SK-N-SH treated with all-trans-retinoic acid at 6 μM for 48 hours (cell line): ENCODE data around the gene IGF1R.
"Not testable (repeated sequence)": the region's sequence is repeated elsewhere in the genome, so short reads cannot be mapped to it uniquely, and the experiment has no call there.

Experiments used
- ATAC-seq: fragments of 200-7000 bp; cut with Tn5 transposase; 3 replicates; pipeline ENCODE4 v1.9.1; 2020; ENCODE audit warnings: mild to moderate bottlenecking, moderate library complexity
- ARNTL ChIP-seq: fragments of 450-650 bp; formaldehyde crosslinking; IDR thresholded peaks from 2 replicates; pipeline ENCODE4 v1.5.0; 2020; ENCODE audit warnings: low read depth, mild to moderate bottlenecking, moderate library complexity, borderline replicate concordance
- BACH2 ChIP-seq: fragments of 250-450 bp; sonication (Bioruptor Pico); IDR thresholded peaks from 2 replicates; pipeline ENCODE4 v1.9.0; 2021; ENCODE audit warnings: mild to moderate bottlenecking, borderline replicate concordance
- CSDC2 ChIP-seq: fragments of 250-450 bp; sonication (Bioruptor Pico); IDR thresholded peaks from 2 replicates; pipeline ENCODE4 v1.5.0; 2020; ENCODE audit warnings: mild to moderate bottlenecking, moderate library complexity
- GLIS3 ChIP-seq: fragments of 250-450 bp; sonication (Bioruptor Pico); IDR thresholded peaks from 2 replicates; pipeline ENCODE4 v1.5.0; 2020; ENCODE audit warnings: mild to moderate bottlenecking, moderate library complexity
- OSR1 ChIP-seq: fragments of 250-450 bp; sonication (Bioruptor Pico); IDR thresholded peaks from 2 replicates; pipeline ENCODE4 v1.8.0; 2022; ENCODE audit warnings: moderate library complexity, mild to moderate bottlenecking, inconsistent platforms
- RARB ChIP-seq: fragments of 250-450 bp; sonication (Bioruptor Pico); IDR thresholded peaks from 2 replicates; pipeline ENCODE4 v1.8.0; 2021; ENCODE audit warnings: mild to moderate bottlenecking, moderate library complexity
- TCF4 ChIP-seq: fragments of 250-450 bp; sonication (Bioruptor Pico); IDR thresholded peaks from 2 replicates; pipeline ENCODE4 v1.8.0; 2021; ENCODE audit warnings: mild to moderate bottlenecking, moderate library complexity, borderline replicate concordance
- TOX ChIP-seq: fragments of 250-450 bp; sonication (Bioruptor Pico); IDR thresholded peaks from 2 replicates; pipeline ENCODE4 v1.8.0; 2021; ENCODE audit warnings: mild to moderate bottlenecking, moderate library complexity, borderline replicate concordance
- ZC3H10 ChIP-seq: fragments of 250-450 bp; sonication (Bioruptor Pico); IDR thresholded peaks from 2 replicates; pipeline ENCODE4 v1.5.1; 2021; ENCODE audit warnings: mild to moderate bottlenecking, moderate library complexity
- ZFP3 ChIP-seq: fragments of 250-450 bp; sonication (Bioruptor Pico); IDR thresholded peaks from 2 replicates; pipeline ENCODE4 v1.5.0; 2020; ENCODE audit warnings: mild to moderate bottlenecking, moderate library complexity
- ZNF565 ChIP-seq: fragments of 450-650 bp; formaldehyde crosslinking; conservative IDR thresholded peaks from 2 replicates; pipeline ENCODE4 v1.5.0; 2020; ENCODE audit warnings: low read depth, mild to moderate bottlenecking, moderate library complexity
- ZNF70 ChIP-seq: fragments of 450-650 bp; formaldehyde crosslinking; IDR thresholded peaks from 2 replicates; pipeline ENCODE4 v1.5.0; 2020; ENCODE audit warnings: mild to moderate bottlenecking, moderate library complexity
- ZNF8 ChIP-seq: fragments of 450-650 bp; formaldehyde crosslinking; IDR thresholded peaks from 2 replicates; pipeline ENCODE4 v1.5.0; 2020; ENCODE audit warnings: mild to moderate bottlenecking, moderate library complexity
- TF ChIP-seq, protein P1 (sequence below): fragments of 250-450 bp; sonication (Bioruptor Pico); IDR thresholded peaks from 2 replicates; pipeline ENCODE4 v1.5.1; 2021; ENCODE audit warnings: mild to moderate bottlenecking, moderate library complexity
- TF ChIP-seq, protein P2 (sequence below): fragments of 250-450 bp; sonication (Bioruptor Pico); IDR thresholded peaks from 2 replicates; pipeline ENCODE4 v1.8.0; 2020; ENCODE audit warnings: mild to moderate bottlenecking, moderate library complexity, borderline replicate concordance
- TF ChIP-seq, protein P3 (sequence below): fragments of 250-450 bp; sonication (Bioruptor Pico); IDR thresholded peaks from 2 replicates; pipeline ENCODE4 v1.8.0; 2021; ENCODE audit warnings: low read depth, mild to moderate bottlenecking, moderate library complexity, borderline replicate concordance
- TF ChIP-seq, protein P4 (sequence below): fragments of 250-450 bp; sonication (Bioruptor Pico); IDR thresholded peaks from 2 replicates; pipeline ENCODE4 v1.5.1; 2020; ENCODE audit warnings: low read depth, mild to moderate bottlenecking, moderate library complexity

Gene IGF1R

DNA sequence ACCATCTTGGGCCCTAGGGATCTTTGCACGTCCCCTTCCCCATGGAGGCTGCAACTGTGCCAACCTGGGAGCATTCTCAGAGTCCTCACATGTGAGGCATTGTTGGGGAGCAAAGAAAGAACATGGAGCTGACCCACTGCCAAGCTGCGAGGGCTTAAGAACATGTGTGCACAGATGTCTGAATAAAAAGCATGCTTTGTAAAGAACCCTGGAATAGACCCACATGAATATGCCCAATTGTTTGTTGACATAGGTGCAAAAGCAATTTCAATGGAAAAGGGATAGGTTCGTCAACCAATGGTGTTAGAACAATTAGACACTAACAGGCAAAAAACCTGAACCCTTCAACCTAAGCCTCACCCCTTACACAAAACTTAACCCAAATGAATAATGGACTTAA is 349.9 kb downstream of the IGF1R start:
- ATAC-seq: no peak
- TF ChIP-seq, protein P1, sequence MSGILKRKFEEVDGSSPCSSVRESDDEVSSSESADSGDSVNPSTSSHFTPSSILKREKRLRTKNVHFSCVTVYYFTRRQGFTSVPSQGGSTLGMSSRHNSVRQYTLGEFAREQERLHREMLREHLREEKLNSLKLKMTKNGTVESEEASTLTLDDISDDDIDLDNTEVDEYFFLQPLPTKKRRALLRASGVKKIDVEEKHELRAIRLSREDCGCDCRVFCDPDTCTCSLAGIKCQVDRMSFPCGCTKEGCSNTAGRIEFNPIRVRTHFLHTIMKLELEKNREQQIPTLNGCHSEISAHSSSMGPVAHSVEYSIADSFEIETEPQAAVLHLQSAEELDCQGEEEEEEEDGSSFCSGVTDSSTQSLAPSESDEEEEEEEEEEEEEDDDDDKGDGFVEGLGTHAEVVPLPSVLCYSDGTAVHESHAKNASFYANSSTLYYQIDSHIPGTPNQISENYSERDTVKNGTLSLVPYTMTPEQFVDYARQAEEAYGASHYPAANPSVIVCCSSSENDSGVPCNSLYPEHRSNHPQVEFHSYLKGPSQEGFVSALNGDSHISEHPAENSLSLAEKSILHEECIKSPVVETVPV: no peak
- TF ChIP-seq ZFP3 (CRISPR knock-in tag) (no peak), TOX (CRISPR knock-in tag) (no peak), ARNTL (CRISPR knock-in tag) (no peak), ZNF70 (no peak), ZNF8 (CRISPR knock-in tag) (no peak), ZNF565 (CRISPR knock-in tag) (no peak), CSDC2 (CRISPR knock-in tag) (no peak), BACH2 (no peak), GLIS3 (CRISPR knock-in tag) (no peak), TCF4 (CRISPR knock-in tag) (no peak)
- TF ChIP-seq, protein P2, sequence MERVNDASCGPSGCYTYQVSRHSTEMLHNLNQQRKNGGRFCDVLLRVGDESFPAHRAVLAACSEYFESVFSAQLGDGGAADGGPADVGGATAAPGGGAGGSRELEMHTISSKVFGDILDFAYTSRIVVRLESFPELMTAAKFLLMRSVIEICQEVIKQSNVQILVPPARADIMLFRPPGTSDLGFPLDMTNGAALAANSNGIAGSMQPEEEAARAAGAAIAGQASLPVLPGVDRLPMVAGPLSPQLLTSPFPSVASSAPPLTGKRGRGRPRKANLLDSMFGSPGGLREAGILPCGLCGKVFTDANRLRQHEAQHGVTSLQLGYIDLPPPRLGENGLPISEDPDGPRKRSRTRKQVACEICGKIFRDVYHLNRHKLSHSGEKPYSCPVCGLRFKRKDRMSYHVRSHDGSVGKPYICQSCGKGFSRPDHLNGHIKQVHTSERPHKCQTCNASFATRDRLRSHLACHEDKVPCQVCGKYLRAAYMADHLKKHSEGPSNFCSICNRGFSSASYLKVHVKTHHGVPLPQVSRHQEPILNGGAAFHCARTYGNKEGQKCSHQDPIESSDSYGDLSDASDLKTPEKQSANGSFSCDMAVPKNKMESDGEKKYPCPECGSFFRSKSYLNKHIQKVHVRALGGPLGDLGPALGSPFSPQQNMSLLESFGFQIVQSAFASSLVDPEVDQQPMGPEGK: no peak
- TF ChIP-seq, protein P3, sequence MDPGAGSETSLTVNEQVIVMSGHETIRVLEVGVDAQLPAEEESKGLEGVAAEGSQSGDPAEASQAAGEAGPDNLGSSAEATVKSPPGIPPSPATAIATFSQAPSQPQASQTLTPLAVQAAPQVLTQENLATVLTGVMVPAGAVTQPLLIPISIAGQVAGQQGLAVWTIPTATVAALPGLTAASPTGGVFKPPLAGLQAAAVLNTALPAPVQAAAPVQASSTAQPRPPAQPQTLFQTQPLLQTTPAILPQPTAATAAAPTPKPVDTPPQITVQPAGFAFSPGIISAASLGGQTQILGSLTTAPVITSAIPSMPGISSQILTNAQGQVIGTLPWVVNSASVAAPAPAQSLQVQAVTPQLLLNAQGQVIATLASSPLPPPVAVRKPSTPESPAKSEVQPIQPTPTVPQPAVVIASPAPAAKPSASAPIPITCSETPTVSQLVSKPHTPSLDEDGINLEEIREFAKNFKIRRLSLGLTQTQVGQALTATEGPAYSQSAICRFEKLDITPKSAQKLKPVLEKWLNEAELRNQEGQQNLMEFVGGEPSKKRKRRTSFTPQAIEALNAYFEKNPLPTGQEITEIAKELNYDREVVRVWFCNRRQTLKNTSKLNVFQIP (CRISPR knock-in tag): no peak
- TF ChIP-seq, protein P4, sequence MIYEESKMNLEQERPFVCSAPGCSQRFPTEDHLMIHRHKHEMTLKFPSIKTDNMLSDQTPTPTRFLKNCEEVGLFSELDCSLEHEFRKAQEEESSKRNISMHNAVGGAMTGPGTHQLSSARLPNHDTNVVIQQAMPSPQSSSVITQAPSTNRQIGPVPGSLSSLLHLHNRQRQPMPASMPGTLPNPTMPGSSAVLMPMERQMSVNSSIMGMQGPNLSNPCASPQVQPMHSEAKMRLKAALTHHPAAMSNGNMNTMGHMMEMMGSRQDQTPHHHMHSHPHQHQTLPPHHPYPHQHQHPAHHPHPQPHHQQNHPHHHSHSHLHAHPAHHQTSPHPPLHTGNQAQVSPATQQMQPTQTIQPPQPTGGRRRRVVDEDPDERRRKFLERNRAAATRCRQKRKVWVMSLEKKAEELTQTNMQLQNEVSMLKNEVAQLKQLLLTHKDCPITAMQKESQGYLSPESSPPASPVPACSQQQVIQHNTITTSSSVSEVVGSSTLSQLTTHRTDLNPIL: no peak
- TF ChIP-seq, all 23 proteins: peak for 0

DNA sequence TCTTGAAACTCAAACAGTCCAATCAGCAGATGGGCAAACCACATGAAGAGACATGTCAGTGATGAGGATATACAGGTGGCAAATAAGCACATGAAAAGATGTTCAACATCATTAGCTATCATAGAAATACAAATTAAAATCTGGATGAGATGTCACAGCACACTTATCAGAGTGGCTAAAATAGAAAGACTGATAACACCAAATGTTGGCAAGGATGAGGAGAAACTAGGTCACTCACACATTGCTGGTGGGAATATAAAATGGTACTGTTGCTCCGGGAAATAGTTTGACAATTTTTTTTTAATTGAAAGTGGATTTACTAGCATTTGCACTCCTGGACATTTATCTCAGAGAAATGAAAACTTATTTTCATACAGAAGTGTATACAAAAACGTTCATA is 350.9 kb downstream of the IGF1R start:
- no peak for ATAC-seq
- TF ChIP-seq ZC3H10 (CRISPR knock-in tag): no peak
- TF ChIP-seq, protein P2: no peak
- TF ChIP-seq, protein P3 (CRISPR knock-in tag): no peak

DNA sequence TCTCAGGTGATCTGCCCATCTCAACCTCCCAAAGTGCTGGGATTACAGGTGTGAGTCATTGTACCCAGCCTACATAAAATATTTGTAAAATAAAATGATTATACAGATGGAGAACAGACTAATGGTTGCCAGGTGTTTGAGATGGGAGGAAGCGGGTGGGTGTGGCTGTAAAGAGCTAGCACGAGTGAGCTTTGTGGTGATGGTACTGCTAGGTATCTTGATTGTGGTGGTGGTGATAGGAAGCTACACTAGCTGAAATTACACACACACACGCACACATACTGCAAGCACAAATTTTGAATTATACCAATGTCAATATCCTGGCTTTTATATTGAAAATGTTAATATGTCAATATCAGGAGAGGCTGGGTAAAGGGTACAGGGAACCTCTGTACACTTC is 353.9 kb downstream of the IGF1R start:
- TF ChIP-seq RARB (no peak), ZNF8 (CRISPR knock-in tag) (no peak), ZNF70 (no peak), OSR1 (CRISPR knock-in tag) (no peak)
- TF ChIP-seq, protein P4: no peak
- TF ChIP-seq, protein P3 (CRISPR knock-in tag): no peak
- ATAC-seq: no peak

DNA sequence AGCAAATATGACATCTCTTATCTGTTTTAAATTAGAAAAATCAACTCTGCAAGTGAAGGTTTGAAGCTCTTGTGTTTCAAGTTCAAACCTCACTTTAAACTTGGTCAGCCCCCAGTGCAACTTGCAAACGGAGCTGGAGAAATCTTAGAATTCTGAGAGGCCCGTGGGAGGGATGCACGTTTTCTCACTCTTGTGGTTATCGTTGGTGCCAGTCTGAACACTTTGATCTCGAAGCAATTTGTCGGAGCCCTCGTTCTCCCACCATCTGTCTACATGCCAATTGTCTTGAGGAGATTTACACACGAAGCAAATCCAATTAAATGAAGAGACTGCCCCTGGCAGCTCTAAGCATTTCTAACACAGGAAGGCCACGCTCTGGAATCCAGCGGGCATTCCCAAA is 355.0 kb downstream of the IGF1R start:
- peak; percentile 70 for ATAC-seq

DNA sequence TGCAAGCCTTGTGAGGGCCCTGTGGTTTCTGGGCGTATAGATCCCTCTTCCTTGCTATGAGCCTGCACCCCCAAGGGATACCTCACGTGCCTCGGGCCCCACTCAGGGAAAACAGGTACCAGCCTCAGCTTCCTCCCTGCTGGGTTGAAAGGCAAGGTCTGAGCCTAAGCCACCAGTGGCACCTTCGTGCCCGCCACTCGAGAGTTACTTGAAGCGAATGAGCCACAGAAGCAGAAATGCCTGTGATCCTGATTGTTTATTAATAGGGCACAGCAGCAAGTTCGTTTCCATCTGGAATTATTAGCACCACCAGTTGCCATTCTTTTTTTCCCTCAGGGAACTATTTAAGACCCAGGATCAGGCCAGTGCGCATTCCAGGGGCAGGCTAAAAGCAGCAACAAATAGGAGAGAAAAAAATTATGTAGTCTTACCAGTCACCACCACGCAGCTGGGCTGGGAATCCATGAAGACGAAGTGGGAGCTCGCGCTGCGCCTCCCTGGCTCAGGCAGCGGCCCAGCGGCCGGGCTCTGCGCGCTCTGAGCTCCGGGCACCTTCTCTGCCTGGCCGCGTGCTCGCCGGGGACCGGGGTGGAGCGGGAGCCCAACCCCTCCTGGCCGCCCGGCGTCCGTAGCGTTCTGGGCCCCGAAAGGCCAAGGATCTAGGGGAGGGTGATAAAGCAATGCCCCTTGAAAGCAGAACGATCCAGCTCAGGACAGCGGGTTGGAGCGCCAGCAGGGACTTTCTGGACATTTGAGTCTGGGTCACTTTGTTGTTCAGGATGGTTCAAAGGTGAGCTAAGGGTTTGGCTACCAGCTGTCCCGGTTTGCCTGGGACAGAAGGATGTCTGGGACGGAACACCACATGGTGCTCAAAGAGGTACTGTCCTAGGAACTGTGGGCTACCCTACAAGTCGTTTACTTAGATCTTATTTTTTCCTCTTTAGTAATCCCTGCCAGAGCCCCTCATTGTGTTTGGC is 356.9 kb downstream of the IGF1R start:
- ATAC-seq: not testable (repeated sequence)
